HepG2 (cell line): ENCODE results near the gene KATNB1. TPM values are rescaled to one million over a fixed set of nuclear protein-coding genes. Genes with fewer than 3 reads are reported as not detected.

ENCODE experiments used
- ARID5B ChIP-seq: IDR thresholded peaks from 2 replicates; pipeline ENCODE4 v1.4.0; 2020; ENCODE audit warnings: mild to moderate bottlenecking, missing genetic modification reagents
- FLYWCH1 ChIP-seq: sonication (generic); formaldehyde crosslinking; IDR thresholded peaks from 2 replicates; pipeline ENCODE4 v1.8.1; 2023; ENCODE audit warnings: mild to moderate bottlenecking, missing genetic modification reagents
- GATAD1 ChIP-seq: IDR thresholded peaks from 2 replicates; pipeline ENCODE4 v1.6.1; 2016; ENCODE audit warnings: missing genetic modification reagents, missing compliant biosample characterization
- MED1 ChIP-seq: sonication (generic); formaldehyde crosslinking; IDR thresholded peaks from 2 replicates; pipeline ENCODE4 v1.4.0; 2020; ENCODE audit warnings: missing genetic modification reagents
- SMARCC2 ChIP-seq: fragments of 450-650 bp; IDR thresholded peaks from 2 replicates; pipeline ENCODE4 v1.6.1; 2017; ENCODE audit warnings: antibody characterized with exemption, mild to moderate bottlenecking
- TFE3 ChIP-seq: IDR thresholded peaks from 2 replicates; pipeline ENCODE4 v1.6.1; 2016
- THRA ChIP-seq: sonication (generic); formaldehyde crosslinking; IDR thresholded peaks from 2 replicates; pipeline ENCODE4 v1.4.0; 2020; ENCODE audit warnings: missing genetic modification reagents, borderline replicate concordance
- ZBTB2 ChIP-seq: sonication (generic); formaldehyde crosslinking; IDR thresholded peaks from 2 replicates; pipeline ENCODE4 v1.8.0; 2022; ENCODE audit warnings: low read depth, missing genetic modification reagents
- ZBTB7B ChIP-seq: sonication (generic); formaldehyde crosslinking; IDR thresholded peaks from 2 replicates; pipeline ENCODE4 v1.4.0; 2020; ENCODE audit warnings: missing genetic modification reagents
- ZNF576 ChIP-seq: sonication (generic); formaldehyde crosslinking; IDR thresholded peaks from 2 replicates; pipeline ENCODE4 v1.4.0; 2020; ENCODE audit warnings: mild to moderate bottlenecking, missing genetic modification reagents
- ZNF687 ChIP-seq: sonication (generic); formaldehyde crosslinking; IDR thresholded peaks from 2 replicates; pipeline ENCODE4 v1.5.1; 2020; ENCODE audit warnings: mild to moderate bottlenecking, missing genetic modification reagents, moderate library complexity
- ZSCAN31 ChIP-seq: sonication (generic); formaldehyde crosslinking; IDR thresholded peaks from 2 replicates; pipeline ENCODE4 v1.5.0; 2020; ENCODE audit warnings: low read depth, mild to moderate bottlenecking, missing genetic modification reagents
- polyA plus RNA-seq, 8 experiments: library from polyadenylated mRNA; depleted of rRNA in 3 of 8; stranded (reverse) in 7 of 8; unstranded in 1 of 8; fragments of >200 nt; fragmentation: Illumina TruSeq in 4 of 8; extraction: Trizol in 4 of 8; gene quantifications; 2 replicates each; pipeline versions ENCODE4 v1.2.1 to v1.2.3, GENCODE V29; 2011 to 2016; ENCODE audit warnings: low read depth in 4 of 8, missing spikeins in 1 of 8, mixed read lengths in 1 of 8; ENCODE audit not compliant: insufficient read depth in 1 of 8
- total RNA-seq, 5 experiments: library from RNA; depleted of rRNA; stranded (reverse); fragments of >200 nt; fragmentation: Illumina TruSeq; extraction: Trizol; gene quantifications; 2 replicates each; pipeline ENCODE4 v1.2.3, GENCODE V29; 2016; ENCODE audit warnings: low read depth in 1 of 5

Gene KATNB1
- total and polyA plus RNA-seq, 2 of the 13 experiments (the other 11 are each of a cell fraction or from before 2014, with no cell fraction given) = 31.5 to 43.5 TPM

- TF ChIP-seq ZNF687 (peak; percentile 60), GATAD1 (CRISPR knock-in tag) (no peak), THRA (peak; percentile 86), ZBTB2 (CRISPR knock-in tag) (no peak), SMARCC2 (no peak), FLYWCH1 (CRISPR knock-in tag) (no peak), MED1 (CRISPR knock-in tag) (peak; percentile 69), ZNF576 (no peak), TFE3 (CRISPR knock-in tag) (peak; percentile 23; the same call in 1 of the 2 replicates), ZBTB7B (CRISPR knock-in tag) (peak; percentile 79), ARID5B (CRISPR knock-in tag) (peak; percentile 68), ZSCAN31 (peak; percentile 67)
Observed at GRCh38 chr16:57781741-57782606, 46.4 kb downstream of the KATNB1 start (continued).
